Embryonic facial prominence (tissue), 1 donor: ENCODE measurements around the gene HERPUD2.

Source experiments
- DNase-seq: peaks from one replicate; pipeline ENCODE4 v3.0.0-alpha.2; 2016; ENCODE audit errors: extremely low spot score

The HERPUD2 gene, protein sequence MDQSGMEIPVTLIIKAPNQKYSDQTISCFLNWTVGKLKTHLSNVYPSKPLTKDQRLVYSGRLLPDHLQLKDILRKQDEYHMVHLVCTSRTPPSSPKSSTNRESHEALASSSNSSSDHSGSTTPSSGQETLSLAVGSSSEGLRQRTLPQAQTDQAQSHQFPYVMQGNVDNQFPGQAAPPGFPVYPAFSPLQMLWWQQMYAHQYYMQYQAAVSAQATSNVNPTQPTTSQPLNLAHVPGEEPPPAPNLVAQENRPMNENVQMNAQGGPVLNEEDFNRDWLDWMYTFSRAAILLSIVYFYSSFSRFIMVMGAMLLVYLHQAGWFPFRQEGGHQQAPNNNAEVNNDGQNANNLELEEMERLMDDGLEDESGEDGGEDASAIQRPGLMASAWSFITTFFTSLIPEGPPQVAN

DNA sequence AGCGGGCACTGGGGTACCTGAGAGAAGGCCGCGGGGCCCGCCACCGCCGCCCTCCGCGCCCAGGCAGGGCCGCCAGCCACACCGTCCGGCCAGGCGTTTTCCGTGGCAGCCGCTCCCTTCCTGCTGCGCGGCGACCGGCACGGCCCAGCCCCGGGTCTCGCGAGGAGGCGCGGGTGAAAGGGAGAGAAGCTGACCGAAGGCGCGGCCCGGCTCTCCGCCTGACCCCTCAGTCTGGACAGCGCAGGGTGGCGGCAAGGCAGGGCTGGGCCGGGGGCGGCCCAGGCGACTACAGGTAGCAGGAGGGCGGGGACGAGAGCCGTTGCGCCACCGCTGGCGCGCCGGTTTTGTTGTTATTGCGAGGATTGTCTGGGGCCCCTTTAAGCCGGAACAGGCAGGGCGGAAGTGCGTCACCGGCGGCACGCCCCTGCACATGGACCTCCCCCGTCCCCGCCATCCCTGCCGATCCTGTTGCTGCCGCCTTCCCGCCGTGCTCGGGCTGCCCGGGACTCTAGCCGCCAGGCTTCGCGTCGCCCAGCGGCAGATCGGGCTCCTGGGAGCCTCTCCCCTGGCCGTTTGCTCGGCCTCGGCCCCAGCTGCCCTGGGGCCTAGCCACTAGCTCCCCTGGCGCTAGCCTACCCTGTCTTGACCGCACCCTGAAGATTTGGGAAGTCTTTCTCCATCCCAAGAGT is at the start of gene HERPUD2:
TSS of gene HERPUD2 (minus strand) at position 352 of the 689 bp plus-strand sequence. CDS start 805 bp downstream, outside the sequence.
- DNase-seq, result peak; percentile 91

DNA sequence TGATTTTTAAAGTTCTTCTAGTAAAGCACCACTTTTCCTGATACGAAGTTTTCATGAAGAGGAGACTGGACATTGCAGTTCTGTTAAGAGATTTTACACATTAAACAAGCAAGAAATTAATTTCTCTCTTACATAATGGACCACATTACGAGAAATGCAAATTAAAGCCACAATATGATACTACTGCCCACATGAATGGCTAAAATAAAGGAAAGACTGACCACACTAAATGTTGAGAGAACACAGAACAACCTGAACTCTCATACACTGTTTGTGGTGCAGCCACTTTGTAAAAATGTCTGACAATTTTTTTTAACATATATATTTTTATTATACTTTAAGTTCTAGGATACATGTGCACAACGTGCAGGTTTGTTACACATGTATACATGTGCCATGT is 44.0 kb upstream of the HERPUD2 start:
- DNase-seq, result no peak

DNA sequence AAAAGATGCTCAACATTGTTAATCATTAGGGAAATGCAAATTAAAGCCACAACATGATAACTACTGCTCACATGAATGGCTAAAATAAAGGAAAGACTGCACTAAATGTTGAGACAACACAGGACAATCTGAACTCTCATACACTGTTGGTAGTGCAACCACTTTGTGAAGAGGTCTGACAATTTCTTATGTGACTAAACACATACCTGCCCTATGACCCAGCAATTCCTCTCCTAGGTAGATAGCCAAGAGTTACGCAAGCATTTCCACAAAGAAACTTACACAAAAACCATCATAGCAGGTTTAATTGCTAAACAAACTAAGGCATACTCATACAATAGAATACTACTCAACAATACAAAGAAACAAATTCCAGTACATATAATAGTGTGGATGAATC is 41.8 kb upstream of the HERPUD2 start:
- no peak for DNase-seq

DNA sequence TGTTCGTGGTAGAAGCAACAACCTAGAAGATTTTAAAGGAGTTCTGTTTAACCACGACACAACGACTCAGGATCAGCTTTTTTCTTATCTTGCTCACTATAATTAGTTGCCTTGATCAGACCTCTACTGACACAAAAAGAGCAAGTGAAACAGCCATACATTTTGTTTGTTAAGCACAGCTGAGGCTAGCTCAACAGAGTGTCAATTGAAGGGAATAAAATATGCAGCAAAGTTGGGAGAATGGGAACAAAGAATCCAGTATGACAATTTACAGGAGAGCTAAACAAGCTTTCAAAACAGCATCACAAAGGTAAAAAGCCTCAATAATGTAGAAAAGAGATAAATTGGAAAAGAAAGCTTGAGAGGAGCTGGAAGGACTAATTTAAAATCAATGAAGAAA is 40.5 kb upstream of the HERPUD2 start:
- DNase-seq, result no peak

DNA sequence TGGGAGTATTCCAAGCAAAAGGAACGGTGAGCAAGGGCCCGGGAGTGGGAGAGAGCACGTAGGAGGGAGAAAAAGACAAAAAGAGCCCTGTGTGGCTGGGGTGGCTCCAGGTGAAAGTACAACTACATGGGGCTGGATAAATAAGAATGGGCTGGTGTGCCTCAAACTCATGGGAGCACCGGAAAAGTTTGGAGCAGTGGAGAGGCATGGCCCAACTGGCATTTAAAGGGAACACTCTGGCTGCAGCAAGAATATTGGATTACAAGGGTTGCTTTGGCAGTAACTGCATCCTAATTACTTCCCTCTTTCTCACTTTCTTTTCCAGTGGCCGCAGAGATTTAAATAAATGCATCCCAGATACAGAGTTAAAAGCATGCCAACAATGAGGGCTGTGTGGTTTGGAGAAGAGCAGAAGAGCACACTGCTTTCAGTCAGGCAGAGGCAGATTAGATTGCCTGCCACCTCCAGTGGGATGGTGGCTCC is 39.1 kb upstream of the HERPUD2 start:
- no peak for DNase-seq

DNA sequence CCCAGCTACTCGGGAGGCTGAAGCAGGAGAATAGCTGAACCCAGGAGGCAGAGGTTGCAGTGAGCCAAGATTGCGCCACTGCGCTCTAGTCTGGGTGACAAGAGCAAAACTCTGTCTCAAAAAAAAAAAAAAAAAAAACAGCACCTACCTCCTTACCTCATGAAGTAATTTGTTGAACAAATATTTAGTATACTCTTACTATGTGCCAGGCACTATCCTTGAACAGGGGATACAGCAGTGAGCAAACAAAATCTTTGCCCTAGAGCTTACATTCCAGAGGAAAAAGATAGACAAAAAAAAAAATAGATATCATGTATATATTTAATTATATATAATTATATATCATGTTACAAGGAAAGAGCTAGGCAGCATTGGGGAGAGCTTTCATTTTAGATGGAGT is 36.4 kb upstream of the HERPUD2 start:
- DNase-seq, result no peak

DNA sequence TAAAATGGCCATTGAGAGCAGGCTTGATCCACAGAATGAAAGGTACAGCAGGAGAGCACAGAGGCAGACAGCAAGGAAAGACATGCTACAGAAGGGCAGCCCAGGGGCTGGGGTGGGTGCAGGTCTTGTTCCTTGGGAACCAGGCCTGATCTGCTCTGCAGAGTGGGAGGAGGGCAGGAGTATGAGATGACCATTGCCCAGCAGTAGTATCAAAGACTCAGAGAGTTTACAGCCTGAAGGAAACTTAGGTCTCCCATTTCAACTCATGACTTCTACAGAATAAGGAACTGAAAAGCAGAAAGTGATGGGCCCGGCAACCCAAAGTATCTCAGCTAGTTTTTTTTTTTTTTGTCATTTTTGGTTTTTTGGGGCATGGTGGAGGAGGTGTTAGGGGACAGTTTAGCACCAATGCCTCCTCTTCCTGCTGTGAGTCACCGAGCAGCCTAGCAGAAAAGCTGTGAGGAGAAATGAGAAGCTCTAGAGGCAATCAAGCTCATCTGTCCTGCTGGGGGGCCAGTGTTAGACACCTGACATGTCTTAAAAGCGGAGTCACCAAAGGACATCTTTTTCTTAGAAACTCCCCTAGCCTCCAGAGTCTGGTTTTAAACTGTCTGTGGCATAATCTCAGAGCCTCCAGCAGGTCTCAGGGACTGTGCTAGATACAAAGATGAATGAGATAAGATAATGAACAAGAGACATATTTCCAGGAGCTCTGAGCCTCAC is 34.3 kb upstream of the HERPUD2 start:
- no peak for DNase-seq

DNA sequence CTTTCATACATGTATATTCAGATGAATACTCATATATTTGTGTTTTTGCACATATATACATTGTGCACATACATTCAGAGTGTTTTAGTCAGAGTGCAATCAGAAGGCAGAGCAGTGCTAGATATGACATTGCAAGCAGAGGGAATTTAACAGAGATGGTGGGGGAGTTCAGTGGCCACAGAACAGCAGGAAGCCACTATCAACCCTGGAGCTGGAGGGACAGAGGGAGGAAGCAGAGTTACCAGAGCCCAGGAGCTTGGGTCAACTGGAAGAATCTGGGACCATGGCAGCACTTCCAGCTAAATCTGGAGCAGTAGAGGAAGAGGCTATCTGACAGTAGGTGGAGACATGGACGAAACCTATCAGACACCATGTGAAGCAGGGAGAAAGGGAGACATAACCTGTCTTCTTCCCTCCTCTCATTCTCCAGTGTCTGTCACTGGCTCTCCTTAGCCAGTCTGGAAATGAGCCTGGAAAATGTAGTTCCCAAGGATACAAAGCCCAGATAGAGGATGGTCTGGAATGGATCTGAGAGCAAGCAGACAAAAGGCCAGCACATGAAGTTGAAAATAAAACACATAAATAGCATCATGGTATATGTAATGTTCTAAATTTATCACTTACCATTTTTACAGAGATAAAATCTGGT is 33.6 kb upstream of the HERPUD2 start:
- no peak for DNase-seq

DNA sequence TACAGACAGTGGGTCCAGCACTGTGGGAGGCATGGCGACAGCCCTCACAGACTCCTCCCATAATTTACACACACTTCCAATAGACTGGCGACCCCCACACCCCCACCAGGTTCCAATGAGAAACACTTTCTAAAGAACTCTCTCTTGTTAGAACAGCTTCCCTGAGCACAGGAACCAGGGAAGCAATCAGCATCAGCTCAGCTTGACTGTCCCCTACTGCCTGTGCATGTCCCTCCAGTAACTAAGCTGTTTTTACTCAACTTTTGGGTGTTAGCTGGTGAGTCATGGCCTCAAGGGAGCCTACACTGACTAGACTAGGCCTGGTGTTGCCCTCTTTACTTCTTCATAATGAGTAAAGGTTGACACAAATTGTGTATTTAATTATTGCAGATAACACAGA is 32.6 kb upstream of the HERPUD2 start:
- DNase-seq, result no peak

DNA sequence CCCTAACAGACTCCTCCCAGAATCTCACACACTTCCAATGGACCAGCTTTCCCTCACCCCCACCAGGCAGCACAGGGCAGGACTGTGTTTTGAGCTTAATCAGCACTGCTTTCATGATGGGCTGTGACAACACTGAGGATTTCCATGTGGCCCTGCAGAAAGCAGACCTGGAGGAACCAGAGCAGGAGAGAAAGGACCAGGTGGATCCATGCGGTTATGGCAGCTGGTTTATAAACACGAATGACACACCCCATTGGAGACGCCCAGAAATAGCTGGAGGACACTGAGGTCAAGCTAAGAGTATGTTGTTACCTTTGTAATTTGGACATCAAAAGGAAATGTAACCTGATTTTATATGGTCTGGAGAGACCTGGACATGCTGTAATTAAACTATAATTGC is 31.7 kb upstream of the HERPUD2 start:
- no peak for DNase-seq

DNA sequence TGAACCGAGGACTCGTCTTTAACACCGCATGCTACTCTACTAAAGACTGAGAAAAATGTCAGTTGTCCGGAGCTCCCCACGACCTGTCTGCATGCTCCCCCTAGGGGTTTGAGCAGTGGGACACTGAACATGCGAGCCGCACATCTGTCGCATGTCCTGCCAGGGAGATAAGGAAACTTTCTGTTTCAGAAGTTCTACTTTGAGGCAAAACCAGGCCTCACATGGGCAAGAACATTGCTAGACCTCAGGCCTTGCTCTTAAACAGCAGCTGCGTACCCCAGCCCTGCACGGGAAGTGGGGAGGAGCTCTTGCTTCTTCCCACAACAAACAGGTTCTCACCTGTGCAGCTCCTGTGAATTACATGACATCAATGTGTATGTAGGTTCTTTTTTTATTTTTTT is 30.3 kb upstream of the HERPUD2 start:
- DNase-seq, result no peak

DNA sequence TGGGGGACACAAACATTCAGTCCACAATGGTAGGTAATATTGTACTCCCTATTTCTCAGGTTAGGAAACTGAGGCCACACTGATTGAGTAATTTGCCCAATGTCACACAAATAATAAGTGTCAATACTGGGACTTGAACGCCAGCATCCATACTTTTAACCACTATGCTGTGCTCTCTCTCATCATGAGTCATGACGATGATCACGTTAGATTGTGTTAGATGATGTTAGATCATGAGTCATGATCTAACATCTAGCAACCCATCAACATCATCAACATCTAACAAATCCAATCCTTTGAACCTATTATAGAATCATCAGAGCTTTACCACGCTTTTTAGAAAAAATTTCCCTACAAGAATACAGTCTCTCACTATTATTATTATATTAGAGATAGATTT is 28.1 kb upstream of the HERPUD2 start:
- no peak for DNase-seq

DNA sequence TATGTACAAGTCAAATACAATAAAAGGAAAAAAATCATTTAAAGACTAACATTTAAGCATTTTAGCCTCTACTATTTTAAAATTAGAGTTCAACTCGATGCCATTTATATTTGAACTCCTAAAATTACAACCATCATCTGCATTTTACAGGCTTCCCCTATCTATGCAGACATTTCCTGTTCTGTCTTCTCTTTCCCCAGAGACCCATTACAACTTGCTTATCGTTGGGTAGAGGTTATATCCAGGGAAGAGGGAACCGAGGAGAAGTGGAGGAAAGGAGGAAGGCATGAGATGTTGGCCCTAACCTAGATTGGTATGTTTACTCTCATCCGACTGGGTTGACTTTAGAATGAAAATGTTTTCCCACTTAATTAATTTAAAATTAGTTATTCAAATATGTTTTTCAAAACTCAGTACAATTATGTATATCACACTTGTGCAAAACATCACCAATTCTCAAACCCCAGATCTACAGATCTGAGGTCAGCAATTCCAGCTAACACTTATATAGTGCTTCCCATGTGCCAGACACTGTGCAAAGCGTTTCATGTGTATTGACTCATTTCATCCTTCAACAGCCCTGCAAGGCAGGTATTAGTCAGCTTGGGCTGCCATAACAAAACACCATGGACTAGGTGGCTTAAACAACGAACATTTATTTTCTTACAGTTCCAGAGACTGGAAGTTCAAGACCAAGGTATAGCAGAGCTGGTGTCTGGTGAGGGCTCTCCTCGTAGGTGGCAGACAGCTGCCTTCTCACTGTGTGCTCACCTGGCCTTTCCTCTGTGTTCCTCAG is 27.3 kb upstream of the HERPUD2 start:
- DNase-seq, result no peak

DNA sequence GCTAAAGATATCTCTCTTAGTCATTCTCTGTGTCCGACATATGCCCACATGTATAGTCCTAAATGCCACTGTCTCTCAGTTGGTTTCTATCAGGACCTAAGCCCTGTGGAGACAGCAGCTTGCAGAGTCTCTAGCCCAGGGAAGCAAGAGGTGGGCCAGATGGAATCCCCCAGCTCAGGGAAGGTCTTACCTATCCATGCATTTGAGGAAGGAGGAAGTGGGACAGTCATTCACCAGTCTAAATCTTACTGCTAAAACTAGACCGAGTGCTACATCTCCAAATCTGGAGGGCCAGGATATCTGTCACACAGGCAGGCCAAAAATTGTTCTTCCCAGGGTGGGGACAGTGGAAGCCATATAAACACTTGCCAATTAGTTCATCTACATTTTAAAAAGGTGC is 26.4 kb upstream of the HERPUD2 start:
- DNase-seq, result no peak

DNA sequence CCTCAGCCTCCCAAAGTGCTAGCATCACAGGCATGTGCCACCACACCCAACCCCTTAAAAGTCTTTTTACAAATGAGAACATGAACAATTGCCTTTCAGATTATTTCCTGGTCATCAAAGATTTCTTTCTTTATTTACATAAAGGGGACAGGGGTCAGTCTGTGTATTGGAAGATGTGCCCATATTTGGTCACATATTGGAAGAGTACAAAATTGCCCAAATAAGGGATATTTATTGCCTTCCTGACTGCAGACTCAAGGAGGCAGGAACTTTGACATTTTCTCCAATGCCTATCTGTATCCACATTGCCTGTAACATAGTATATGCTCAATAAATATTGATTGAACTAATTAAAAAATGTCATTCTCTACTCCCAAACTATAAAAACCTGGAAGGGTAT is 25.9 kb upstream of the HERPUD2 start:
- DNase-seq, result no peak

DNA sequence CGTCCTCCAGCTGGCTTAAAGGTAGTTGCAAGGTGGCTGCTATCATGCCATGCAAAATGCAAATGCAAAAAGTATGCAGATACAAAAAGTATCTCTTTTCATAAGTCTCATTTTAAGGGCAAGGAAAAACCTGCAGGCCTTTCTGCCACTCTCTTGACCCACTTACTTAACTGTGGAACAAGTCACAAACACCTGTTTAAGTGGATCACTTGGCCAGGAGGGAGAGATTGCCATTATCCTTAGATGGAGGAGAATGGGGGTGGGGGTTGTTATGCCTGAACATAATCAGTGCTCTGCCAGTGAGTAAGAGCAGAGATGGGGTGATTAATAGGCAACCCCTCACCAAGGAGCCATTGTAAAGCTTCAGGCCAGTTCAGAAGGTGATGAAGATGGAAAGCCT is 25.1 kb upstream of the HERPUD2 start:
- no peak for DNase-seq

DNA sequence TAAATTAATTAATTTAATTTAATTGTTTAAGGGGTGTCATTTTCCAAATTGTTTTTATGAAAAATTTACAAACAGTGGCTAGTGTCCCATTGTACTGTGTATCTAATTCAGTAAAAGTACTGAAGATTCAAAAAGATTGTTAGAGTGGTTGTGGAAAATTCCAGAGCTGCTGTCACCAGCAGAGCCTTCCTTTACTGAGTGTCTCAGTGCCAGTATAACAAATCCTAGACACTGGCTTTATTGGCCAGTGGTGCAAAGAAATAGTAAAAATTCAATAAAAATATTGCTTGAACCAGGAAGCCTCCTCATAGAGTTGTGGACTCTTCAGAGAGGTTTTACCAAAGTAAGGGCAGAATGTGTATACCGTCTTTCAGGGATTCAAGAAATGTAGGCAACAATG is 23.1 kb upstream of the HERPUD2 start:
- no peak for DNase-seq

DNA sequence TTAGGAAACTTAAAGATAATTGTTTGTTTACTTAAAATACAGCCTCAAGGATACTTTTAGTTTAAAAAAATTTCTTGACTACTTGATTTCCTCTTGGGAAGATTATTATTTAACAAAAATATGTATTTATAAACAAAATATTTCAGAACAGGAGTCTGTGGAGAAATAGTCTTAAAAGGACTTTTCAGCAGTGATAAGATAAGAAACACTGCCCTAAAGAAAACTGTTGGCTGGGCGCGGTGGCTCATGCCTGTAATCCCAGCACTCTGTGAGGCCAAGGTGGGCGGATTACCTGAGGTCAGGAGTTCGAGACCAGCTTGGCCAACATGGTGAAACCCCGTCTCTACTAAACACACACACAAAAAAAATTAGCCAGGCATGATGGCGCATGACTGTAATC is 22.6 kb upstream of the HERPUD2 start:
- no peak for DNase-seq

DNA sequence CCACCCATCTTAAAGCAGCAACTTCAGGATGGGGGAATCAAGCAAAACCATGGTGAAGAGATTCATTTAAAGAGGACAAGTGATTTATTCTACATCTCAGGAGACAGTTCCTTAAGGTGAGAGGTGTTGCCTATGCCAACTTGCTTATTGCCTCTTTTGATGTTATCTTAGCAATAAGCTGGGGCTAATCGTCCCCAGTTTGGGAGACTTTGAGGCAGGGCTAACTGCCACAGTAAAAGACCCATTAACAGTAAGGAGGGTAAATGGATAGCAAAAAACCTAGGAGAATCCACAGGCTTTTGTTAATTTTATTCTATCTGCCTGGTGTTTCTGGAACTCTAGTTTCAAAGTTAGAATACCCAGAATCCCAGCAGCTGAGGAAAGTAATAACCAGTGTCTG is 22.1 kb upstream of the HERPUD2 start:
- DNase-seq, result no peak

DNA sequence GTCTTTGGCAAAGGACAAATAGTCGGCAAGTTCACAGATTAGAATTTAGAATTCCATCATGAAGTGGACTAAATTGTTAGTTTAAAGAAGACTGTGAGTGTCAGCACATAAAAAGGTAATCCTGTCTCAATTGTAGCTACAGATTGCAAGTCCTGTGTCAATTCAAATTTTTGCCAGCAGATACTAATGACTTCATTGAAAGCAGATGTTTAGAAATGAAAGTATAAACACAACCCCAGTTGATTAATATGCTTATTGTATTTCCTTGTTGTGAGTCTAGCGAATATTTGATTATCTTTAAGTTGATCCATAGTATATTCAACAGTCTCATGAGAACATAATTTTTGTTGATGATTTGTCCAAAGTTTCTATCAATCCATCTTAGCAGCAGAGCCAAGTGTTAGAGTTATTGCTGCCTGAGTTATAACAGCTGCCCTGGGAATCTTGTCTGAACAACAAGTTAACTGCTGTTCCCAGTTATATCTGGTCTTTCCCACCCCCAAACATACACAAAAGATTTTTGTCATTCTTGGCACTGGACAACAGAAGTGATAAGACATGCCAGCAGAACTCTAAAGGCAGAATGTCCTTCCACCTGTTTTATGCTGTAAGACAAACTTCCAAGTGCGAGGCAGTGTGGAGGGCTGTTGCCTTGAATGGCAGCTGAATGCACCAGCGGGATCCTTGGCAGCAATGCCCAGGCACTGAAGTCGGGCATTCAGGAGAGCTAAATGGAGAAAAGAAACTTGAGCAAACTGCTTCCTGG is 21.3 kb upstream of the HERPUD2 start:
- no peak for DNase-seq

DNA sequence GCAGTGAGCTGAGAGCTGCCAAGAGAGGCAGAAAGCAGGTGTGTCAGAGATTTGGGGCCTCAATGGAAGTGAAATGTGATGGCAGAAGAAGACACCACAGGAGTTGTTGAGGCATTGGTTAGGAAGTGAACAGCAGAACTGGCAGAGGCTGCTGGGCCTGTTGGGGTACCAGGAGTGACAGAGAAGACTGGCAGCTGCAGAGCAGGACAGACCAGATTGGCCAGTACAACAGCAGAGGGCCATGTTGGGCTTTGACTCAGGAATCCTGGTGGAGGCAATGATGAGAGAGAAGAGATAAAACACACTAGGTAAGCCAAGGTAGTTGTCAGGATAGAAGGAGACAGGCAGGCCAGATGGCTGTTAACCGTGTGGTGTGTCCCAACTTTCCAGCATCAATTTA is 19.9 kb upstream of the HERPUD2 start:
- no peak for DNase-seq
